SH-SY5Y (cell line): ENCODE measurements around the gene INTS14.

Experiments used
- GATA2 ChIP-seq: IDR thresholded peaks from 2 replicates; pipeline ENCODE4 v1.6.1; 2011; ENCODE audit warnings: mild to moderate bottlenecking, low read depth, low read length
- GATA3 ChIP-seq: IDR thresholded peaks from 2 replicates; pipeline ENCODE4 v1.6.1; 2011; ENCODE audit warnings: low read depth, mild to moderate bottlenecking, low read length, moderate library complexity

INTS14 gene

DNA sequence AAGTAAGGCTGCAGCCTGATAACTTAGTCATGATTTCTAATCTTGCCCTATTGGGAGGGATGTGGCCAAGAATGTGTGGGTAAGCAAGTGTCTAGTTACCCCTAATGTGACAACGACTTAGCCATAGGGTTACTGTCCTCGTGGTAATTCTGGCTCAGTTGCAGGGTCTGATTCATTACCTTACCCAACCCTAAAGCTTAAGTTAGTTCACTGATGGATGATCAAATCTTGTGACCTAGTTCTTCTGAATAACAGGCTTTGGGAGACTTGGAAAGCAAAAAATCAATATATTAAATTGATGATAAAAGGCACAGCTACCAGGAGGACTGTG is 1.6 kb upstream of the INTS14 start:
- TF ChIP-seq GATA2 (no peak), GATA3 (no peak)

DNA sequence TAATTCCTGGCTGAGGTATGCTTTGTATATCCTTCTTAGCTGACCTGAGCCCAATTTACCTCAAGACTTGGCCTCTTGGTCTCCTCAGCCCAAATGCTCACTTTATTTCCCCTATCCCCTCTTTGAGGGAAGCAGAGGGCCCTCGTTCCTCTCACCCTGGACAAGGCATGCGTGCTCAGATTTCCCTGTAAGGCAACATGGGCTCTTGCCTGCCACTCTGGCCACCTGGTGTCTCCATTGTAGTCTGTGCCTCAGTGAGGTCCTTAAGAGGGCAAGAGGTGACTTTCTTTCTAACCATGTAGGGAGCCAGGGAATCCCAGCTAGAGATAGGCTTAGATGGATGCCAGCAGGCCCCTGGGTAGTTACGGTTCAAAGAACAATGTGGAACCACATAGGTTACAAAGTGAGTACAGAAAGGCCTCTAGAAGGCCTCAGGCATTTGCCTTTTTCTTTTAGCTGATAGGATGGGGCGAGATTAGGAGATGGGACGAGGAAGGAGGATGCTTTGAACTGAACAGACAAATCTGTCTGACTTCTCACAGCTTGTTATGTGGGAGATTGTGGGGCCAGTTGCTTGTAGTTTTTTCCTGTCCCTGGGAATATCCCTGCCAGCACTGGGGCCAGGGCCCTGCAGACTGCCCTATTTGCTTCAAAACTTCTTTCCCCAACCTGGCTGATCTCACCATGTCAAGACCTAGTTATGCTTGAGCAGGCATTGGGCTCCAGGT is 1.1 kb upstream of the INTS14 start:
- TF ChIP-seq GATA3 = no peak
- TF ChIP-seq GATA2 = no peak

GRCh38 chr15:65603559-65603958 is 7.4 kb downstream of the INTS14 start:
- TF ChIP-seq GATA2 (no peak), GATA3 (no peak)

DNA sequence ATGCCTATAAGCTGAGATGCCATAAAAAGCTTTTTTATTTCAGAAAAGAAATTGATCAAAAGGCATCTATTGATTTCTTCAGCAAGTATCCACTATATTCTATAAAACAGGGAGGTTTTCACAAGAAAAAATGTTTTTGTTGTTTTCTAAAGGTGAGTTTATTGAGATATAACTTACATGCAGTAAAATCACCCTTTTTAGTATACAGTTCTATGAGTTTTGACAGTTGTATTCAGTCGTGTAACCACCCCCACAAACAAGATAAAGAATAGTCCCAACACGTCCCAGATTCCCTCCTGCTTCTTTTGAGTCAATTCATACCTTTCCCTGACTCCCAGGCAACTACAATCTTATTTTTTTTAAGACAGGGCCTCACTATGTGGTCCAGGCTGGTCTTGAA is 7.8 kb downstream of the INTS14 start:
- TF ChIP-seq GATA2 (no peak), GATA3 (no peak)

DNA sequence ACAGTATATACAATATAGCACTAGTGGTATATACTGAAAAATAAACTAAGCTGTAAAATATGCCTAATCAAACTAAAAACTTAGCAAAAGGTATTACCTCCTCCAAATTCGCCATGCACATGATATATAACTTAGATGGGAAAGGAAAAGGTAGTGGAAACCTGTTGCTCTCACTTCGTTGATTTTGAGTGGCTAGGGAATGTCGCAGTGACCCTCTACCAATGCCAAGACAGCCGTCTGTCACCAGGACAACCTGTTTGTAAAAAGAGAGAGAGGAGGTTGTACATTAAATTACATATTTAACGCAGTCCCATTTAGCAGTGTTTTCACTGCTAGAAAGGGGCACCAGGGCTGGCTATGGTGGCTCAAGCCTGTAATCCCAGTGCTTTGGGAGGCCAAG is 11.3 kb downstream of the INTS14 start:
- TF ChIP-seq GATA2 (no peak), GATA3 (no peak)

DNA sequence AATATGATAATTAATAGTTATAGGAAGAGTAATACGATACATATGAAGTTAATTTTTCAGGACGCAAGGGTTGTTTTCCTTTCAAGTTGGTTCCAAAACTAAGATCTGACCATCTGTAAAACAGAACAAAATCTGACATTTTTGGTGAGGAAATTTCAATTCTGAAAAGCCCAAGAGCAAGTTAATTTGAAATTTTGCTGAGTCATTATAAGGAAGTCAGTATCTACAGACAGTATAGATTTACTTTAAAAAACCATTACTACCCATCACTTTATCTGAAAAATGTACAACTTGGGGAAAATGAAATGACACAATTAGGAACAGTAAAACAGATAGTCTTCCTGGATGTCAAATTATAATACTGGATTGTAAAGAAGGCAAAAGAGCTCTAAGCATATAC is 12.5 kb downstream of the INTS14 start:
- TF ChIP-seq GATA2 (no peak), GATA3 (no peak)

DNA sequence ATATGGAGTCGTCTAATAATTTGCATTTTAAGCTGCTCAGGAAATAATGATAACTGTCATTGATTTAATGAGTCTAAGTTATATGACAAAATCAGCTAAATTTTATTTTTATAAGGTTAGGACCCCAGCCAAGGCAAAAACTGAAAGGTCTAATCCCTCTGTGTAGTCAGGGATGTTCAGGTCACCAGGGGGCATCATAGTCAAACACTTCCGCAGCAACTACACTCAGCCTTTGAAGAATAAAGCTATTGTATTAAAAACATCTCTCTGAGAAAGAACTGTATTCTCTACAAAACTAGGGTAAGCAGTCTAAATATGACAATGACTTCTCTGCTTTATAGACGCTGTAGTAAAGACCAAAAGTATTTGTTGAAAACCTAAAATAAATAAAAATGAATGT is 15.0 kb downstream of the INTS14 start:
- TF ChIP-seq GATA3 = no peak
- TF ChIP-seq GATA2 = no peak

- TF ChIP-seq GATA3 (no peak), GATA2 (no peak)
These were observed 23.8 kb downstream of the INTS14 start for GRCh38 chr15:65587094-65587493.

GRCh38 chr15:65584241-65584640 is 26.7 kb downstream of the INTS14 start:
- no peak for TF ChIP-seq GATA2
- no peak for TF ChIP-seq GATA3

- no peak for TF ChIP-seq GATA3
- no peak for TF ChIP-seq GATA2
These were observed 27.2 kb downstream of the INTS14 start for GRCh38 chr15:65583701-65584100.

GRCh38 chr15:65580287-65580686 is 30.6 kb downstream of the INTS14 start:
- TF ChIP-seq GATA2 (no peak), GATA3 (no peak)

GRCh38 chr15:65579762-65580161 is 31.2 kb downstream of the INTS14 start:
- TF ChIP-seq GATA2 (no peak), GATA3 (no peak)

- TF ChIP-seq GATA2 = no peak
- no peak for TF ChIP-seq GATA3
These were observed 31.8 kb downstream of the INTS14 start for GRCh38 chr15:65578904-65579728.

GRCh38 chr15:65577129-65577996 is 33.6 kb downstream of the INTS14 start:
- TF ChIP-seq GATA2 = no peak
- TF ChIP-seq GATA3 = no peak

DNA sequence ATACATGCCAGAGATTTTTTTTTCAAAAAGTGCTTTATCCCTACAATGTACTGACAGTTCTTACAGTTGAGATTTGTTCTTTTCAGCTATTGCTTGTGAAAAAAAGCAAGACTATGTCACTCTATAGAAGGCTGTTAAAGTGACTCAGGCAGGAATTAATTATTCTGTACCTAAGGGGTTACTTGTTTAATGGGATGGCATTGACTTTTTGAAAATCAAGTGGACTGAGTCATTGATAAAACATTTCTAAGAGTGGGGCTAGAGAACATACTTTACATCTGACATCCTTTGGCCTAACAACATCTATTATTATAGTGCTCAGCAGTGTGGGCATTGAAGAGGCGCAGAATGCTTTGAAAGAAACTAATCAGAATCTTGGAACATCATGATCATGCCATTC is 34.3 kb downstream of the INTS14 start:
- TF ChIP-seq GATA3 (no peak), GATA2 (no peak)
